Measurements from ENCODE around the gene ORAI3. TPM values are rescaled to one million over a fixed set of nuclear protein-coding genes. Genes with fewer than 3 reads are reported as not detected.

Gene ORAI3
- total RNA-seq, 2 experiments from 2014 or later = 7.8 to 18.3 TPM

- Histone ChIP-seq H3K79me2 (ENCODE audit: insufficient read depth, low read depth, low read length) (no peaks in the 10 kb centered on the region), H3K4me3 (ENCODE audit: low read depth, low read length, poor library complexity, severe bottlenecking) (no peak overlapping the region), H3K9me2 (ENCODE audit: insufficient read depth, low read length) (no peaks in the 10 kb centered on the region), H3K4me2 (ENCODE audit: low read length) (no peak overlapping the region), H2AFZ (ENCODE audit: low read length) (no peak overlapping the region), H3K27ac (ENCODE audit: low read depth, low read length, poor library complexity, severe bottlenecking) (no peak overlapping the region), H3K36me3 (ENCODE audit: insufficient read depth, low read length) (peaks cover 8% of the 10 kb centered on the region; the same call in 1 of the 2 replicates), H3K9me3 (ENCODE audit: low read length) (no peaks in the 10 kb centered on the region), H4K20me1 (ENCODE audit: insufficient read depth, low read length) (no peaks in the 10 kb centered on the region), H3K4me1 (ENCODE audit: insufficient read depth, low read length, poor library complexity, severe bottlenecking) (no peaks in the 10 kb centered on the region)
- DNase-seq (ENCODE audit: low spot score) = no peak
- ChIA-PET CTCF (ENCODE audit: unreplicated experiment) (interaction anchor here (0.6 kb wide), 1 partner anchor 32 kb away, joined by 3 read pairs; no protein-coding TSS in a partner anchor), POLR2A (interaction anchor here (1.3 kb wide), 1 partner anchor 11 kb away, joined by 4 read pairs; no protein-coding TSS in a partner anchor)
- intact Hi-C loops (cut with micrococcal nuclease; ENCODE audit: unreplicated experiment) = no loop called here
- TF ChIP-seq EZH2phosphoT487 (IDR thresholded peaks at IDR 0.05; ENCODE audit: borderline replicate concordance, low read depth, low read length) (no peak), CTCF (conservative IDR thresholded peaks at IDR 0.05; ENCODE audit: low read length) (no peak)
- BruUV-seq (replicated peaks) = no TSS peak
Observed at GRCh38 chr16:30991052-30991451, 42.2 kb downstream of the ORAI3 start.

GRCh38 chr16:30992276-30992780 is 43.5 kb downstream of the ORAI3 start:
- no peak for DNase-seq (ENCODE audit: low spot score)
- no peaks in the 10 kb centered on the region for H3K9me3 ChIP-seq (ENCODE audit: low read length)
- ChIA-PET POLR2A (no interaction called here), CTCF (ENCODE audit: unreplicated experiment) (no interaction called here)
- no peaks in the 10 kb centered on the region for H3K36me3 ChIP-seq (ENCODE audit: insufficient read depth, low read length)
- no peak overlapping the region for H3K4me2 ChIP-seq (ENCODE audit: low read length)
- H3K4me1 ChIP-seq (ENCODE audit: insufficient read depth, low read length, poor library complexity, severe bottlenecking) = peaks cover 10% of the 10 kb centered on the region
- H3K9me2 ChIP-seq (ENCODE audit: insufficient read depth, low read length) = no peaks in the 10 kb centered on the region
- H3K27ac ChIP-seq (ENCODE audit: low read depth, low read length, poor library complexity, severe bottlenecking) = no peak overlapping the region
- BruUV-seq (replicated peaks) = no TSS peak
- H4K20me1 ChIP-seq (ENCODE audit: insufficient read depth, low read length) = no peaks in the 10 kb centered on the region
- H2AFZ ChIP-seq (ENCODE audit: low read length) = no peak overlapping the region
- H3K4me3 ChIP-seq (ENCODE audit: low read depth, low read length, poor library complexity, severe bottlenecking) = no peak overlapping the region
- no peak for TF ChIP-seq EZH2phosphoT487 (IDR thresholded peaks at IDR 0.05; ENCODE audit: borderline replicate concordance, low read depth, low read length)
- TF ChIP-seq CTCF (conservative IDR thresholded peaks at IDR 0.05; ENCODE audit: low read length) = no peak
- intact Hi-C loops (cut with micrococcal nuclease; ENCODE audit: unreplicated experiment) = no loop called here
- H3K79me2 ChIP-seq (ENCODE audit: insufficient read depth, low read depth, low read length) = no peaks in the 10 kb centered on the region

- peaks cover 10% of the 10 kb centered on the region for H3K4me1 ChIP-seq (ENCODE audit: insufficient read depth, low read length, poor library complexity, severe bottlenecking)
- TF ChIP-seq EZH2phosphoT487 (IDR thresholded peaks at IDR 0.05; ENCODE audit: borderline replicate concordance, low read depth, low read length) (no peak), CTCF (conservative IDR thresholded peaks at IDR 0.05; ENCODE audit: low read length) (no peak)
- H3K79me2 ChIP-seq (ENCODE audit: insufficient read depth, low read depth, low read length) = no peaks in the 10 kb centered on the region
- no peak overlapping the region for H3K4me2 ChIP-seq (ENCODE audit: low read length)
- no peaks in the 10 kb centered on the region for H3K9me2 ChIP-seq (ENCODE audit: insufficient read depth, low read length)
- no peaks in the 10 kb centered on the region for H3K36me3 ChIP-seq (ENCODE audit: insufficient read depth, low read length)
- POLR2A ChIA-PET = interaction anchor here (0.7 kb wide), 1 partner anchor 909 kb away, joined by 3 read pairs; no protein-coding TSS in a partner anchor
- intact Hi-C loops (cut with micrococcal nuclease; ENCODE audit: unreplicated experiment) = no loop called here
- DNase-seq (ENCODE audit: low spot score) = no peak
- H3K4me3 ChIP-seq (ENCODE audit: low read depth, low read length, poor library complexity, severe bottlenecking) = no peak overlapping the region
- no TSS peak for BruUV-seq (replicated peaks)
- H2AFZ ChIP-seq (ENCODE audit: low read length) = no peak overlapping the region
- CTCF ChIA-PET (ENCODE audit: unreplicated experiment) = no interaction called here
- H3K27ac ChIP-seq (ENCODE audit: low read depth, low read length, poor library complexity, severe bottlenecking) = no peak overlapping the region
- H4K20me1 ChIP-seq (ENCODE audit: insufficient read depth, low read length) = no peaks in the 10 kb centered on the region
- no peaks in the 10 kb centered on the region for H3K9me3 ChIP-seq (ENCODE audit: low read length)
Observed at GRCh38 chr16:30992931-30993816, 44.3 kb downstream of the ORAI3 start.
